H1 (cell line): Measurements from ENCODE around the gene MR1. TPM values are rescaled to one million over a fixed set of nuclear protein-coding genes. Genes with fewer than 3 reads are reported as not detected.

Experiments used
- CBX8 ChIP-seq: fragments of 300-800, 300-1000 bp; sonication (generic); IDR thresholded peaks from 2 replicates; pipeline ENCODE4 v1.7.1; 2016; ENCODE audit warnings: low read depth, low read length, borderline replicate concordance
- CTBP2 ChIP-seq: IDR thresholded peaks from 2 replicates; pipeline ENCODE4 v1.7.0; 2011; ENCODE audit warnings: borderline replicate concordance, mild to moderate bottlenecking, moderate library complexity, mixed read lengths, low read length; ENCODE audit not compliant: insufficient read depth, insufficient read length
- SIRT6 ChIP-seq: IDR thresholded peaks from one replicate; pipeline ENCODE4 v1.7.1; 2012; ENCODE audit warnings: low read length, inconsistent platforms
- SP4 ChIP-seq: IDR thresholded peaks from 2 replicates; pipeline ENCODE4 v1.6.1; 2012; ENCODE audit warnings: low read length, inconsistent platforms
- SUZ12 ChIP-seq: fragments of 200-600 bp; sonication (generic); IDR thresholded peaks from 2 replicates; pipeline ENCODE4 v1.6.1; 2012; ENCODE audit warnings: mild to moderate bottlenecking, inconsistent platforms, low read length, moderate library complexity, mixed read lengths
- polyA plus RNA-seq, 7 experiments: library from polyadenylated mRNA; depleted of rRNA in 3 of 7; stranded (reverse) in 5 of 7; unstranded in 2 of 7; fragments of >200 nt in 5 of 7; fragments of 200-250 nt in 2 of 7; gene quantifications; 1 replicate in 5 of 7; 2 replicates in 1 of 7; 4 replicates in 1 of 7; pipeline versions ENCODE4 v1.2.1 to v1.2.3, GENCODE V29; 2011 to 2013; ENCODE audit warnings: missing spikeins in 2 of 7, mixed read lengths in 2 of 7
- total RNA-seq: library from RNA; stranded (reverse); fragmentation: NEBNext Ultra II Directional; extraction: Animal tissue kit (Norgen Biotek cat#: 25700); gene quantifications from 2 replicates; pipeline ENCODE4 v1.2.1, GENCODE V29; 2021

The MR1 gene
- total and polyA plus RNA-seq, 2 of the 8 experiments (the other 6 are each of a cell fraction or from before 2014, with no cell fraction given) = 0.09 TPM; not detected in 1

GRCh38 chr1:181014477-181015250, 19.1 kb upstream of the MR1 start (continued):
- TF ChIP-seq CTBP2 (no peak), CBX8 (no peak), SIRT6 (no peak), SP4 (no peak), SUZ12 (no peak)
